WTC11 (cell line): ENCODE measurements around the gene TSPAN4. TPM values are rescaled to one million over a fixed set of nuclear protein-coding genes. Genes with fewer than 3 reads are reported as not detected.

Experiments used
- ATAC-seq: fragments of 200-7000 bp; cut with Tn5 transposase; 2 replicates; pipeline ENCODE4 v1.10.0; 2021; ENCODE audit warnings: mild to moderate bottlenecking, moderate library complexity
- CTCF ChIA-PET: fragments of 300-600 bp; sonication (Branson Sonifier 250); formaldehyde crosslinking; loops from one replicate; lab custom pipeline; 2021; ENCODE audit warnings: antibody characterized with exemption; lab: Charles Lee
- POLR2A ChIA-PET: fragments of 350-600 bp; sonication (Branson Sonifier 250); formaldehyde crosslinking; loops from one replicate; lab custom pipeline; 2021; ENCODE audit warnings: antibody characterized with exemption; lab: Charles Lee
- DNase-seq: peaks from one replicate; pipeline ENCODE4 v3.0.0; 2021; ENCODE audit warnings: low spot score
- H3K27ac Mint-ChIP-seq: 2 replicates; pipeline ENCODE4 v1.8.0; 2021; ENCODE audit warnings: mixed read lengths
- H3K27me3 Mint-ChIP-seq: 2 replicates; pipeline ENCODE4 v1.8.0; 2021; ENCODE audit warnings: low read depth, mild to moderate bottlenecking, moderate library complexity, mixed read lengths
- H3K36me3 Mint-ChIP-seq: 2 replicates; pipeline ENCODE4 v1.8.0; 2021; ENCODE audit warnings: mixed read lengths
- H3K4me1 Mint-ChIP-seq: 2 replicates; pipeline ENCODE4 v1.8.0; 2022; ENCODE audit warnings: mixed read lengths
- H3K4me3 Mint-ChIP-seq: 2 replicates; pipeline ENCODE4 v1.8.0; 2021; ENCODE audit warnings: mild to moderate bottlenecking, moderate library complexity, mixed read lengths
- H3K9me3 Mint-ChIP-seq: 2 replicates; pipeline ENCODE4 v1.8.0; 2021; ENCODE audit warnings: mixed read lengths
- ESRRA ChIP-seq: sonication (generic); formaldehyde crosslinking; IDR thresholded peaks from 2 replicates; pipeline ENCODE4 v1.8.1; 2022; ENCODE audit warnings: mild to moderate bottlenecking, missing genetic modification reagents, borderline replicate concordance
- FOXK1 ChIP-seq: sonication (generic); formaldehyde crosslinking; IDR thresholded peaks from 2 replicates; pipeline ENCODE4 v1.8.0; 2022; ENCODE audit warnings: mild to moderate bottlenecking, moderate library complexity, missing genetic modification reagents
- FOXP1 ChIP-seq: sonication (generic); formaldehyde crosslinking; IDR thresholded peaks from 2 replicates; pipeline ENCODE4 v1.8.0; 2022; ENCODE audit warnings: missing genetic modification reagents, mild to moderate bottlenecking, moderate library complexity, borderline replicate concordance
- JAZF1 ChIP-seq: fragments of 250-450 bp; sonication (Bioruptor Pico); IDR thresholded peaks from 2 replicates; pipeline ENCODE4 v1.9.0; 2021; ENCODE audit warnings: moderate library complexity, mild to moderate bottlenecking, inconsistent platforms
- MYBL2 ChIP-seq: sonication (generic); formaldehyde crosslinking; IDR thresholded peaks from 2 replicates; pipeline ENCODE4 v1.8.1; 2023; ENCODE audit warnings: mild to moderate bottlenecking, moderate library complexity, missing genetic modification reagents
- NFYB ChIP-seq: sonication (generic); formaldehyde crosslinking; conservative IDR thresholded peaks from 2 replicates; pipeline ENCODE4 v1.8.0; 2022; ENCODE audit warnings: low read depth, missing genetic modification reagents
- SP1 ChIP-seq: sonication (generic); formaldehyde crosslinking; conservative IDR thresholded peaks from 2 replicates; pipeline ENCODE4 v1.8.1; 2022; ENCODE audit warnings: missing genetic modification reagents
- ZBTB21 ChIP-seq: sonication (generic); formaldehyde crosslinking; IDR thresholded peaks from 2 replicates; pipeline ENCODE4 v1.8.1; 2023; ENCODE audit warnings: mild to moderate bottlenecking, missing genetic modification reagents, borderline replicate concordance
- ZNF138 ChIP-seq: sonication (generic); formaldehyde crosslinking; conservative IDR thresholded peaks from 2 replicates; pipeline ENCODE4 v1.8.1; 2022; ENCODE audit warnings: mild to moderate bottlenecking, moderate library complexity, missing genetic modification reagents
- ZNF263 ChIP-seq: sonication (generic); formaldehyde crosslinking; IDR thresholded peaks from 2 replicates; pipeline ENCODE4 v1.8.1; 2022; ENCODE audit warnings: low read depth, mild to moderate bottlenecking, moderate library complexity, missing genetic modification reagents
- total RNA-seq: library from RNA; stranded (reverse); gene quantifications from 3 replicates; pipeline ENCODE4 v1.2.3, GENCODE V29; 2021
- TF ChIP-seq, protein P1 (sequence below): fragments of 250-450 bp; sonication (Bioruptor Pico); IDR thresholded peaks from 2 replicates; pipeline ENCODE4 v1.9.0; 2021; ENCODE audit warnings: mild to moderate bottlenecking, borderline replicate concordance
- TF ChIP-seq, protein P2 (sequence below): sonication (generic); formaldehyde crosslinking; IDR thresholded peaks from 2 replicates; pipeline ENCODE4 v1.8.0; 2023; ENCODE audit warnings: mild to moderate bottlenecking, missing genetic modification reagents
- TF ChIP-seq, protein P3 (sequence below): fragments of 250-450 bp; sonication (Bioruptor Pico); IDR thresholded peaks from 2 replicates; pipeline ENCODE4 v1.9.0; 2021; ENCODE audit warnings: mild to moderate bottlenecking
- TF ChIP-seq, protein P4 (sequence below): fragments of 250-450 bp; sonication (Bioruptor Pico); IDR thresholded peaks from 2 replicates; pipeline ENCODE4 v1.9.0; 2021; ENCODE audit warnings: mild to moderate bottlenecking

Gene TSPAN4
- total RNA-seq, 1 experiment from 2014 or later: 94.3 TPM

DNA sequence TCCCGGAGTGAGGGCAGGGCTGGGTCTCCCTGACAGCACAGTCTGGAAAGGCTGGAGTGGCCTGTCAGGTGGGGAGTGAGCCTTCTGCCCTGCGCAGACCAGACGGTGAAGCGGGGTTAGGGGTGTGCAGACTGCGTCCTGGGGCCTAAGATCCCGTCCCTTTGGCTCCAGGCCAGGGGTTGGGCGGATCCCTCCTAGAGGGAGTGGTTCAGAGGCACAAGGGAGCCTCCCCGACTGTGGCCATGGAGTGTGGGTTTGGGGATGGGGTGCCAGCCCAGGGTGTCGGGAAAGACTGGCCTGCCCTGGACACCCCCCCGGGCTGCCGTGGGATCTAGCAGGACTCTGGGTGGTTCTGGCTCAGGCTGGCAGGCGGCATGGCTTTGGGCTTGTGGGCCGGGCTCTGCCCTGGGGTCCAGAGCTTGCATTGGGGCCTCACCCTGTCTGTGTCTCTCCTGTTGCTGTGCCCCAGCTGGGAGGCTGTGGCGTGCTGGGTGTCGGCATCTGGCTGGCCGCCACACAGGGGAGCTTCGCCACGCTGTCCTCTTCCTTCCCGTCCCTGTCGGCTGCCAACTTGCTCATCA lies 19.5 kb downstream of the TSPAN4 start (continued):
- TF ChIP-seq, protein P1, sequence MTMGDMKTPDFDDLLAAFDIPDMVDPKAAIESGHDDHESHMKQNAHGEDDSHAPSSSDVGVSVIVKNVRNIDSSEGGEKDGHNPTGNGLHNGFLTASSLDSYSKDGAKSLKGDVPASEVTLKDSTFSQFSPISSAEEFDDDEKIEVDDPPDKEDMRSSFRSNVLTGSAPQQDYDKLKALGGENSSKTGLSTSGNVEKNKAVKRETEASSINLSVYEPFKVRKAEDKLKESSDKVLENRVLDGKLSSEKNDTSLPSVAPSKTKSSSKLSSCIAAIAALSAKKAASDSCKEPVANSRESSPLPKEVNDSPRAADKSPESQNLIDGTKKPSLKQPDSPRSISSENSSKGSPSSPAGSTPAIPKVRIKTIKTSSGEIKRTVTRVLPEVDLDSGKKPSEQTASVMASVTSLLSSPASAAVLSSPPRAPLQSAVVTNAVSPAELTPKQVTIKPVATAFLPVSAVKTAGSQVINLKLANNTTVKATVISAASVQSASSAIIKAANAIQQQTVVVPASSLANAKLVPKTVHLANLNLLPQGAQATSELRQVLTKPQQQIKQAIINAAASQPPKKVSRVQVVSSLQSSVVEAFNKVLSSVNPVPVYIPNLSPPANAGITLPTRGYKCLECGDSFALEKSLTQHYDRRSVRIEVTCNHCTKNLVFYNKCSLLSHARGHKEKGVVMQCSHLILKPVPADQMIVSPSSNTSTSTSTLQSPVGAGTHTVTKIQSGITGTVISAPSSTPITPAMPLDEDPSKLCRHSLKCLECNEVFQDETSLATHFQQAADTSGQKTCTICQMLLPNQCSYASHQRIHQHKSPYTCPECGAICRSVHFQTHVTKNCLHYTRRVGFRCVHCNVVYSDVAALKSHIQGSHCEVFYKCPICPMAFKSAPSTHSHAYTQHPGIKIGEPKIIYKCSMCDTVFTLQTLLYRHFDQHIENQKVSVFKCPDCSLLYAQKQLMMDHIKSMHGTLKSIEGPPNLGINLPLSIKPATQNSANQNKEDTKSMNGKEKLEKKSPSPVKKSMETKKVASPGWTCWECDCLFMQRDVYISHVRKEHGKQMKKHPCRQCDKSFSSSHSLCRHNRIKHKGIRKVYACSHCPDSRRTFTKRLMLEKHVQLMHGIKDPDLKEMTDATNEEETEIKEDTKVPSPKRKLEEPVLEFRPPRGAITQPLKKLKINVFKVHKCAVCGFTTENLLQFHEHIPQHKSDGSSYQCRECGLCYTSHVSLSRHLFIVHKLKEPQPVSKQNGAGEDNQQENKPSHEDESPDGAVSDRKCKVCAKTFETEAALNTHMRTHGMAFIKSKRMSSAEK: no peak
- TF ChIP-seq FOXK1 (CRISPR knock-in tag): no peak
- no peak for TF ChIP-seq ESRRA

DNA sequence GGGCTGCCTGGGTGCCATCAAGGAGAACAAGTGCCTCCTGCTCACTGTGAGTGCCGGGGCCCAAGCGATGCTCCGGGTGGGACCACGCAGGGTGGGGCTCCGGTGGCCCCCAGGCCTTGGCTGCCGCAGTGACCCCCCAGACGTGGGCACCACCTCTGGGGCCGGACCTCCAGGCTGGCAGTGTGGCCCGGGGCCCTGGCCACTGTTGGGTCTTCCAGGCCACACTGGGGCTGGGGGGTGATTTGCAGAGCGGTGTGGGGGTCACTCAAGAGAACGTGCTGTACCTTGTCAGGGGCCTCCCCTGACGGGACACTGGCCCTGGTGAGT lies 20.0 kb downstream of the TSPAN4 start:
- H3K4me3 Mint-ChIP-seq: no peak overlapping the region
- no peak for TF ChIP-seq ZNF263 (CRISPR knock-in tag)
- TF ChIP-seq ZNF138 (CRISPR knock-in tag): no peak
- no peak for TF ChIP-seq SP1
- TF ChIP-seq, protein P2, sequence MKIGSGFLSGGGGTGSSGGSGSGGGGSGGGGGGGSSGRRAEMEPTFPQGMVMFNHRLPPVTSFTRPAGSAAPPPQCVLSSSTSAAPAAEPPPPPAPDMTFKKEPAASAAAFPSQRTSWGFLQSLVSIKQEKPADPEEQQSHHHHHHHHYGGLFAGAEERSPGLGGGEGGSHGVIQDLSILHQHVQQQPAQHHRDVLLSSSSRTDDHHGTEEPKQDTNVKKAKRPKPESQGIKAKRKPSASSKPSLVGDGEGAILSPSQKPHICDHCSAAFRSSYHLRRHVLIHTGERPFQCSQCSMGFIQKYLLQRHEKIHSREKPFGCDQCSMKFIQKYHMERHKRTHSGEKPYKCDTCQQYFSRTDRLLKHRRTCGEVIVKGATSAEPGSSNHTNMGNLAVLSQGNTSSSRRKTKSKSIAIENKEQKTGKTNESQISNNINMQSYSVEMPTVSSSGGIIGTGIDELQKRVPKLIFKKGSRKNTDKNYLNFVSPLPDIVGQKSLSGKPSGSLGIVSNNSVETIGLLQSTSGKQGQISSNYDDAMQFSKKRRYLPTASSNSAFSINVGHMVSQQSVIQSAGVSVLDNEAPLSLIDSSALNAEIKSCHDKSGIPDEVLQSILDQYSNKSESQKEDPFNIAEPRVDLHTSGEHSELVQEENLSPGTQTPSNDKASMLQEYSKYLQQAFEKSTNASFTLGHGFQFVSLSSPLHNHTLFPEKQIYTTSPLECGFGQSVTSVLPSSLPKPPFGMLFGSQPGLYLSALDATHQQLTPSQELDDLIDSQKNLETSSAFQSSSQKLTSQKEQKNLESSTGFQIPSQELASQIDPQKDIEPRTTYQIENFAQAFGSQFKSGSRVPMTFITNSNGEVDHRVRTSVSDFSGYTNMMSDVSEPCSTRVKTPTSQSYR (CRISPR knock-in tag): 0 out of 2 replicates have a peak, but pooled peaks have one; percentile 19
- no peak for ATAC-seq
- POLR2A ChIA-PET: interaction anchor here (0.8 to 2.1 kb wide), 2 partner anchors 10 to 38 kb away, joined by 3 to 8 read pairs; no protein-coding TSS in a partner anchor
- no peaks in the 10 kb centered on the region for H3K36me3 Mint-ChIP-seq
- H3K27me3 Mint-ChIP-seq: peaks cover 3% of the 10 kb centered on the region; the same call in 1 of the 2 replicates
- H3K27ac Mint-ChIP-seq: no peak overlapping the region
- H3K9me3 Mint-ChIP-seq: no peaks in the 10 kb centered on the region
- no peak for DNase-seq
- peaks cover 29% of the 10 kb centered on the region for H3K4me1 Mint-ChIP-seq
- CTCF ChIA-PET: interaction anchor here (1.2 to 3.8 kb wide), 3 partner anchors 11 to 28 kb away, joined by 3 to 24 read pairs (median 12); no protein-coding TSS in a partner anchor

DNA sequence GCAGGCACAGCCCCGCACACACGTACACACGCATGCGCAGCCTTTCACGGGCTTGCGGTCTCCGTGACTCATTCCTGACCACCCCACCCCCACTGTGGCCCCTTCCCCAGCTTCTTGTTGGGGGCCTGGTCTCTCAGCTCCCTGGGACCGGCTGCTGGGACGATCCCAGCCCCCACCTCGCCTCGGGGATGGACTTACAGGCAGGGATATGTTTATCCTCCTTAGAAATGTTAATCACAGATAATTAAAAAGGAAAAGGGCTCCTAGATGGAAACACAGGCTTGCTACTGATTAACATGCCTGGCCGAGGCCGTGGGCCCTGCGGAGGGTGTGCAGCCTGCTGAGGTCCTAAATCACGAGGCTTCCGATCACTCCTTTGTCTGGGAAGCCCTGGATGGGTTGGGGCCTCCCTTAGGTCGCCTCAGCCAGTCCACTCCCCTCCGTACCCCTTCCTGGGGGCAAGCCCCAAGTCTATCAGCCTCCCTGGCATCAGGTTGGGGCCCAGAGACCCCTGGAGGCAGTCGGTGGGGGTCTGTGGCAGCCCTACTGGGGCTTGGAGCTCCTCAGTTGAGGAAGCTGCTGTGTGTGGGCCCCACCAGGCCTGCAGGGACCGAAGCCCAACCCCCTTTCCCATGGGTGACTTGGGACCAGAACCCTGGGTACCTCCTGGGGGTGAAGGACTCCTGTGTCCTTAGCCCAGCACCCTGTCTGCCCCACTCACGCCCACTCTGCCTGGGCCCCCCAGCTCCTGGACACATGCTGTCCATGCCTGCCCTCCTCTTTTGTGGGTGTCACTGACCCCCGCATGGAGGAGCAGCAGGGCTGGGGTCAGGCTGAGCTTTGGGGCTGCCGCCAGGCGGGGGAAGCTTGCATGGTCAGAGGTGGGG lies 20.6 kb downstream of the TSPAN4 start:
- H3K9me3 Mint-ChIP-seq: no peaks in the 10 kb centered on the region
- peaks cover 26% of the 10 kb centered on the region for H3K4me1 Mint-ChIP-seq
- peak overlapping the region; percentile 41 for H3K4me3 Mint-ChIP-seq
- peaks cover 3% of the 10 kb centered on the region; the same call in 1 of the 2 replicates for H3K27me3 Mint-ChIP-seq
- DNase-seq: no peak
- H3K36me3 Mint-ChIP-seq: no peaks in the 10 kb centered on the region
- ChIA-PET CTCF (interaction anchor here (0.8 to 3.8 kb wide), 4 partner anchors 11 to 35 kb away, joined by 3 to 24 read pairs (median 8); no protein-coding TSS in a partner anchor), POLR2A (interaction anchor here (0.6 to 2.1 kb wide), 3 partner anchors 10 to 73 kb away, joined by 3 to 8 read pairs (median 6); no protein-coding TSS in a partner anchor)
- peak; percentile 5 for ATAC-seq
- TF ChIP-seq, protein P3, sequence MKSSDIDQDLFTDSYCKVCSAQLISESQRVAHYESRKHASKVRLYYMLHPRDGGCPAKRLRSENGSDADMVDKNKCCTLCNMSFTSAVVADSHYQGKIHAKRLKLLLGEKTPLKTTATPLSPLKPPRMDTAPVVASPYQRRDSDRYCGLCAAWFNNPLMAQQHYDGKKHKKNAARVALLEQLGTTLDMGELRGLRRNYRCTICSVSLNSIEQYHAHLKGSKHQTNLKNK (CRISPR knock-in tag): no peak
- TF ChIP-seq FOXP1: no peak
- no peak for TF ChIP-seq JAZF1 (CRISPR knock-in tag)
- no peak for TF ChIP-seq MYBL2
- TF ChIP-seq, protein P4, sequence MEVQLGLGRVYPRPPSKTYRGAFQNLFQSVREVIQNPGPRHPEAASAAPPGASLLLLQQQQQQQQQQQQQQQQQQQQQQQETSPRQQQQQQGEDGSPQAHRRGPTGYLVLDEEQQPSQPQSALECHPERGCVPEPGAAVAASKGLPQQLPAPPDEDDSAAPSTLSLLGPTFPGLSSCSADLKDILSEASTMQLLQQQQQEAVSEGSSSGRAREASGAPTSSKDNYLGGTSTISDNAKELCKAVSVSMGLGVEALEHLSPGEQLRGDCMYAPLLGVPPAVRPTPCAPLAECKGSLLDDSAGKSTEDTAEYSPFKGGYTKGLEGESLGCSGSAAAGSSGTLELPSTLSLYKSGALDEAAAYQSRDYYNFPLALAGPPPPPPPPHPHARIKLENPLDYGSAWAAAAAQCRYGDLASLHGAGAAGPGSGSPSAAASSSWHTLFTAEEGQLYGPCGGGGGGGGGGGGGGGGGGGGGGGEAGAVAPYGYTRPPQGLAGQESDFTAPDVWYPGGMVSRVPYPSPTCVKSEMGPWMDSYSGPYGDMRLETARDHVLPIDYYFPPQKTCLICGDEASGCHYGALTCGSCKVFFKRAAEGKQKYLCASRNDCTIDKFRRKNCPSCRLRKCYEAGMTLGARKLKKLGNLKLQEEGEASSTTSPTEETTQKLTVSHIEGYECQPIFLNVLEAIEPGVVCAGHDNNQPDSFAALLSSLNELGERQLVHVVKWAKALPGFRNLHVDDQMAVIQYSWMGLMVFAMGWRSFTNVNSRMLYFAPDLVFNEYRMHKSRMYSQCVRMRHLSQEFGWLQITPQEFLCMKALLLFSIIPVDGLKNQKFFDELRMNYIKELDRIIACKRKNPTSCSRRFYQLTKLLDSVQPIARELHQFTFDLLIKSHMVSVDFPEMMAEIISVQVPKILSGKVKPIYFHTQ: no peak
- TF ChIP-seq ZBTB21 (CRISPR knock-in tag): 0 out of 2 replicates have a peak, but pooled peaks have one; percentile 30
- no peak for TF ChIP-seq NFYB (CRISPR knock-in tag)
- H3K27ac Mint-ChIP-seq: 0 out of 2 replicates have a peak overlapping the region, but pooled peaks have one; percentile 53
